ENCODE measurements around the gene TLE3.

DNA sequence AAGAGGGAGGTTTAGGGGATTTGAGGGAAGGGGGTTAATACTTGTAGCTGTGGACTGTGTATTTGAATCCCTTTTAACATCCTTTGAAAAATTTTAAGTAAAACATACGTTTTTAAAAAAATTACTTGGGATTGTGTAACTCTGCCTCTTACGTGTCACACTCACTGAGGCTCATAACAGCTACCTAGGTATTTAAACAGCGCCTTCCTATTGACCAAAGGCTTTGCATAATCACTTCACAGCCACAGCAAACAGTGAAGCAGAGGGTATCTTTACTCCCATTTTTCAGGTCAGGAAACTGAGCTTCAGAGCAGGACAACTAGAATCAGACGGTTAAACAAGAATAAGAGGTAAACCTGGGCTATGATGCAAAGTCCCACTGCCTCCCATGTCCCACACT, 95.9 kb downstream of the TLE3 start:
- TF ChIP-seq BRCA1 (CRISPR knock-in tag; IDR thresholded peaks at IDR 0.05): no peak
- TF ChIP-seq, protein P1, sequence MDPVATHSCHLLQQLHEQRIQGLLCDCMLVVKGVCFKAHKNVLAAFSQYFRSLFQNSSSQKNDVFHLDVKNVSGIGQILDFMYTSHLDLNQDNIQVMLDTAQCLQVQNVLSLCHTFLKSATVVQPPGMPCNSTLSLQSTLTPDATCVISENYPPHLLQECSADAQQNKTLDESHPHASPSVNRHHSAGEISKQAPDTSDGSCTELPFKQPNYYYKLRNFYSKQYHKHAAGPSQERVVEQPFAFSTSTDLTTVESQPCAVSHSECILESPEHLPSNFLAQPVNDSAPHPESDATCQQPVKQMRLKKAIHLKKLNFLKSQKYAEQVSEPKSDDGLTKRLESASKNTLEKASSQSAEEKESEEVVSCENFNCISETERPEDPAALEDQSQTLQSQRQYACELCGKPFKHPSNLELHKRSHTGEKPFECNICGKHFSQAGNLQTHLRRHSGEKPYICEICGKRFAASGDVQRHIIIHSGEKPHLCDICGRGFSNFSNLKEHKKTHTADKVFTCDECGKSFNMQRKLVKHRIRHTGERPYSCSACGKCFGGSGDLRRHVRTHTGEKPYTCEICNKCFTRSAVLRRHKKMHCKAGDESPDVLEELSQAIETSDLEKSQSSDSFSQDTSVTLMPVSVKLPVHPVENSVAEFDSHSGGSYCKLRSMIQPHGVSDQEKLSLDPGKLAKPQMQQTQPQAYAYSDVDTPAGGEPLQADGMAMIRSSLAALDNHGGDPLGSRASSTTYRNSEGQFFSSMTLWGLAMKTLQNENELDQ (CRISPR knock-in tag; IDR thresholded peaks at IDR 0.05; ENCODE audit: borderline replicate concordance): no peak
